IMR-90 (cell line): ENCODE results near the gene STK35. TPM values are rescaled to one million over a fixed set of nuclear protein-coding genes. Genes with fewer than 3 reads are reported as not detected.

ENCODE experiments used
- ATAC-seq: fragments of 200-7000 bp; cut with Tn5 transposase; 2 replicates; pipeline ENCODE4 v1.9.1; 2020; ENCODE audit warnings: low read depth, mild to moderate bottlenecking, moderate library complexity
- BruUV-seq: library from RNA; stranded (reverse); fragments of 400-500 nt; replicated peaks from 2 replicates; lab custom pipeline; 2021; lab: Mats Ljungman, UMichigan
- CTCF ChIA-PET: fragments of 300-600 bp; formaldehyde crosslinking; extraction: SDS; loops from one replicate; lab custom pipeline; 2021; ENCODE audit warnings: antibody characterized with exemption; lab: Yijun Ruan, JAX
- POLR2A ChIA-PET: fragments of 300-600 bp; sonication (Branson Sonifier 250); formaldehyde crosslinking; loops from one replicate; lab custom pipeline; 2022; ENCODE audit warnings: antibody characterized with exemption; ENCODE audit not compliant: unreplicated experiment; lab: Charles Lee
- DNase-seq: peaks from one replicate; pipeline ENCODE4 v3.0.0; 2013
- H2AFZ ChIP-seq: replicated peaks from 2 replicates; pipeline ENCODE3; 2013; ENCODE audit warnings: low read length, mild to moderate bottlenecking; ENCODE audit not compliant: poor library complexity
- H2AK5ac ChIP-seq: 2 replicates; pipeline ENCODE4 v1.6.1; 2013; ENCODE audit warnings: low read depth, low read length, inconsistent platforms
- H2AK9ac ChIP-seq: replicated peaks from 2 replicates; pipeline ENCODE3; 2013; ENCODE audit warnings: mild to moderate bottlenecking, low read depth, low read length, moderate library complexity; ENCODE audit not compliant: poor library complexity
- H2BK120ac ChIP-seq: 2 replicates; pipeline ENCODE4 v1.6.1; 2013; ENCODE audit warnings: low read depth, low read length, inconsistent platforms
- H2BK15ac ChIP-seq: 3 replicates; pipeline ENCODE4 v1.6.1; 2013; ENCODE audit warnings: low read depth, low read length, inconsistent platforms
- H2BK20ac ChIP-seq: 2 replicates; pipeline ENCODE4 v1.6.1; 2013; ENCODE audit warnings: low read depth, mild to moderate bottlenecking, inconsistent platforms, low read length, moderate library complexity
- H2BK5ac ChIP-seq: 2 replicates; pipeline ENCODE4 v1.6.1; 2013; ENCODE audit warnings: mild to moderate bottlenecking, low read depth, low read length, inconsistent platforms; ENCODE audit not compliant: poor library complexity, severe bottlenecking
- H3K14ac ChIP-seq: replicated peaks from 2 replicates; pipeline ENCODE4 v1.6.1; 2013; ENCODE audit warnings: low read depth, low read length, inconsistent platforms
- H3K18ac ChIP-seq: 2 replicates; pipeline ENCODE4 v1.6.1; 2013; ENCODE audit warnings: low read depth, low read length, control low read depth
- H3K23ac ChIP-seq: 2 replicates; pipeline ENCODE4 v1.6.1; 2013; ENCODE audit warnings: low read depth, low read length, inconsistent platforms
- H3K27ac ChIP-seq: 2 replicates; pipeline ENCODE4 v1.5.1; 2013; ENCODE audit warnings: mild to moderate bottlenecking, control low read depth, low read length; ENCODE audit not compliant: insufficient read depth
- H3K27me3 ChIP-seq: 2 replicates; pipeline ENCODE4 v1.6.1; 2013; ENCODE audit warnings: low read length; ENCODE audit not compliant: control insufficient read depth, insufficient read depth
- H3K36me3 ChIP-seq: 2 replicates; pipeline ENCODE4 v1.6.1; 2013; ENCODE audit warnings: low read length, mixed read lengths; ENCODE audit not compliant: control insufficient read depth, insufficient read depth
- H3K4ac ChIP-seq: 2 replicates; pipeline ENCODE4 v1.6.1; 2013; ENCODE audit warnings: low read depth, low read length, inconsistent platforms
- H3K4me1 ChIP-seq: 2 replicates; pipeline ENCODE4 v1.6.1; 2013; ENCODE audit warnings: low read length, mixed read lengths; ENCODE audit not compliant: control insufficient read depth, insufficient read depth
- H3K4me2 ChIP-seq: 2 replicates; pipeline ENCODE4 v1.6.1; 2013; ENCODE audit warnings: low read depth, mild to moderate bottlenecking, control low read depth, low read length, moderate library complexity
- H3K4me3 ChIP-seq: 2 replicates; pipeline ENCODE4 v1.5.1; 2013; ENCODE audit warnings: low read depth, mild to moderate bottlenecking, control low read depth, low read length, moderate library complexity; ENCODE audit not compliant: insufficient read depth
- H3K56ac ChIP-seq: 2 replicates; pipeline ENCODE4 v1.6.1; 2013; ENCODE audit warnings: low read length, inconsistent platforms; ENCODE audit not compliant: insufficient read depth; ENCODE audit errors: extremely low read depth
- H3K79me1 ChIP-seq, 2 experiments: 2 replicates each; pipeline ENCODE4 v1.6.1; 2013; ENCODE audit warnings: low read length in 2 of 2, inconsistent platforms in 1 of 2, low read depth in 1 of 2
- H3K9ac ChIP-seq: 2 replicates; pipeline ENCODE4 v1.6.1; 2013; ENCODE audit warnings: low read depth, low read length, control low read depth
- H3K9me1 ChIP-seq: 2 replicates; pipeline ENCODE4 v1.6.1; 2013; ENCODE audit warnings: low read length, inconsistent platforms; ENCODE audit not compliant: insufficient read depth
- H3K9me3 ChIP-seq: 2 replicates; pipeline ENCODE4 v1.6.1; 2013; ENCODE audit warnings: low read length; ENCODE audit not compliant: control insufficient read depth, insufficient read depth
- H4K20me1 ChIP-seq: 2 replicates; pipeline ENCODE4 v1.6.1; 2013; ENCODE audit warnings: low read length, inconsistent platforms; ENCODE audit not compliant: insufficient read depth
- H4K5ac ChIP-seq: 2 replicates; pipeline ENCODE4 v1.6.1; 2013; ENCODE audit warnings: mild to moderate bottlenecking, low read depth, low read length, control low read depth
- H4K8ac ChIP-seq, 2 experiments: 2 replicates each; pipeline ENCODE4 v1.6.1; 2013; ENCODE audit warnings: low read depth in 2 of 2, low read length in 2 of 2, control low read depth in 1 of 2, inconsistent platforms in 1 of 2
- H4K91ac ChIP-seq: 2 replicates; pipeline ENCODE4 v1.6.1; 2013; ENCODE audit warnings: low read depth, low read length, inconsistent platforms; ENCODE audit not compliant: insufficient read depth
- FOS ChIP-seq: fragments of 150-350 bp; IDR thresholded peaks from 2 replicates; pipeline ENCODE4 v1.6.1; 2016; ENCODE audit warnings: low read depth, low read length
- NFE2L2 ChIP-seq: fragments of 150-350 bp; IDR thresholded peaks from 2 replicates; pipeline ENCODE4 v1.6.1; 2016; ENCODE audit warnings: low read depth, mild to moderate bottlenecking, low read length
- SMC3 ChIP-seq: fragments of 150-350 bp; IDR thresholded peaks from 2 replicates; pipeline ENCODE4 v1.6.1; 2016; ENCODE audit warnings: low read depth, mild to moderate bottlenecking, antibody characterized with exemption, low read length, moderate library complexity
- WGBS, 2 experiments: methylation state at CpG; one replicate each; pipeline versions ENCODE4 v1.1.5 to v1.1.7; 2013; ENCODE audit warnings: missing lambda C conversion rate in 2 of 2; ENCODE audit not compliant: insufficient read length in 1 of 2; ENCODE audit errors: extremely low coverage in 2 of 2; 5-methylcytosine and 5-hydroxymethylcytosine counted together
- dilution Hi-C: fragments of 300-500 bp; cut with HindIII; formaldehyde crosslinking; loops from one replicate; pipeline ENCODE4 v1.14.3; 2018; ENCODE audit warnings: low sequenced_read_pairs; ENCODE audit not compliant: unreplicated experiment
- in situ Hi-C: fragments of 300-500 bp; cut with MboI; formaldehyde crosslinking; loops from 3 replicates; pipeline ENCODE4 v1.14.3; 2019; ENCODE audit warnings: low sequenced_read_pairs, inconsistent platforms, mixed read lengths
- intact Hi-C: fragments of 100-400 bp; cut with micrococcal nuclease; formaldehyde crosslinking; loops from 2 replicates; pipeline ENCODE4 v1.10.0; 2022
- polyA plus RNA-seq, 3 experiments: library from polyadenylated mRNA; depleted of rRNA; stranded (reverse); fragments of >200 nt; gene quantifications; 2 replicates each; pipeline ENCODE4 v1.2.3, GENCODE V29; 2012; ENCODE audit warnings: low replicate concordance in 1 of 3
- total RNA-seq: library from RNA; depleted of rRNA; stranded (reverse); fragments of >200 nt; gene quantifications from 2 replicates; pipeline ENCODE4 v1.2.3, GENCODE V29; 2012
- TF ChIP-seq, protein P1 (sequence below): fragments of 150-350 bp; IDR thresholded peaks from 2 replicates; pipeline ENCODE4 v1.6.1; 2016; ENCODE audit warnings: low read depth, mild to moderate bottlenecking, low read length, moderate library complexity, borderline replicate concordance
- TF ChIP-seq, protein P2 (sequence below): conservative IDR thresholded peaks from 2 replicates; pipeline ENCODE4 v1.5.1; 2012; ENCODE audit warnings: mild to moderate bottlenecking, low read depth, low read length, improper control_type of control experiment
- TF ChIP-seq, protein P3 (sequence below): fragments of 150-350 bp; IDR thresholded peaks from 2 replicates; pipeline ENCODE4 v1.6.1; 2017; ENCODE audit warnings: mild to moderate bottlenecking, antibody characterized with exemption, low read length, low read depth

The STK35 gene
- total and polyA plus RNA-seq, 2 of the 4 experiments (the other 2 are of a cell fraction): 11.1 to 12.0 TPM

DNA sequence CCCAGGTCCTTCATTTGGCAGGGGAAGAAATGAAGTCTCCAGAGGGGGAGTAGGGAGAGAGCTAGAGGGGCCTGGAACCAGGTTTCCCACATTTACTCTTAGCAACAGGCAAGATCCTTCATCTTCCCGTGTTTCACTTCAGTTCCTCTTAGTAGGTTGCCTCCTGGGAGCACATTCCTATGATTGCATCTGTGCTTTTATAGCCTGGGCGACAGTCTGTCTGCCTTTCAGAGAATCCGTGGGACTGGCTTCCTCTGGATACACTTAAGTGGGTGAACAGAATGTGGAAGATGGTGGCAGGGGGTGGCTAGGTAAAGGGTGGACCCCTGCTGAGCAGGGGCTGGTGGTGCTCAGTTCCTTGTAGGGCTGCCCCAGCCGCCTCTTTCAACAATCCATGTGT, 33.4 kb downstream of the STK35 start:
- Histone ChIP-seq H3K4me3 (no peak overlapping the region), H3K56ac (no peak overlapping the region), H4K5ac (no peak overlapping the region; the same call in 1 of the 2 replicates), H3K27ac (no peak overlapping the region), H2BK20ac (no peak overlapping the region), H2AK9ac (no peak overlapping the region), H3K9me1 (peaks cover 41% of the 10 kb centered on the region), H2AFZ (no peak overlapping the region), H4K91ac (no peak overlapping the region), H2BK120ac (no peak overlapping the region), H3K4ac (no peak overlapping the region), H2AK5ac (0 out of 2 replicates have a peak overlapping the region, but pooled peaks have one; percentile 18), H3K36me3 (no peaks in the 10 kb centered on the region), H2BK15ac (no peak overlapping the region), H2BK5ac (peak overlapping the region; percentile 1), H4K20me1 (peaks cover 66% of the 10 kb centered on the region), H3K9me3 (no peaks in the 10 kb centered on the region), H3K4me2 (no peak overlapping the region), H3K9ac (no peak overlapping the region), H3K23ac (no peak overlapping the region), H3K18ac (peak overlapping the region; percentile 2; the same call in 1 of the 2 replicates), H3K4me1 (peaks cover 52% of the 10 kb centered on the region), H3K27me3 (no peaks in the 10 kb centered on the region), H4K8ac (no peak overlapping the region), H3K79me1 (peaks cover 55 to 92% of the 10 kb centered on the region in 2 experiments), H3K14ac (no peak overlapping the region)
- no peak for DNase-seq
- dilution Hi-C loops (no loop called here), in situ Hi-C loops (no loop called here), intact Hi-C loops (loop anchor here (5.0 kb wide), 1 partner anchor 33 kb away; the partner anchor contains the start of gene STK35)
- no peak for ATAC-seq
- POLR2A ChIA-PET: no interaction called here
- CTCF ChIA-PET: no interaction called here
- TF ChIP-seq, protein P1, sequence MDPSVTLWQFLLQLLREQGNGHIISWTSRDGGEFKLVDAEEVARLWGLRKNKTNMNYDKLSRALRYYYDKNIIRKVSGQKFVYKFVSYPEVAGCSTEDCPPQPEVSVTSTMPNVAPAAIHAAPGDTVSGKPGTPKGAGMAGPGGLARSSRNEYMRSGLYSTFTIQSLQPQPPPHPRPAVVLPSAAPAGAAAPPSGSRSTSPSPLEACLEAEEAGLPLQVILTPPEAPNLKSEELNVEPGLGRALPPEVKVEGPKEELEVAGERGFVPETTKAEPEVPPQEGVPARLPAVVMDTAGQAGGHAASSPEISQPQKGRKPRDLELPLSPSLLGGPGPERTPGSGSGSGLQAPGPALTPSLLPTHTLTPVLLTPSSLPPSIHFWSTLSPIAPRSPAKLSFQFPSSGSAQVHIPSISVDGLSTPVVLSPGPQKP: no peak
- no peak for TF ChIP-seq NFE2L2
- TF ChIP-seq SMC3: no peak
- TF ChIP-seq, protein P2, sequence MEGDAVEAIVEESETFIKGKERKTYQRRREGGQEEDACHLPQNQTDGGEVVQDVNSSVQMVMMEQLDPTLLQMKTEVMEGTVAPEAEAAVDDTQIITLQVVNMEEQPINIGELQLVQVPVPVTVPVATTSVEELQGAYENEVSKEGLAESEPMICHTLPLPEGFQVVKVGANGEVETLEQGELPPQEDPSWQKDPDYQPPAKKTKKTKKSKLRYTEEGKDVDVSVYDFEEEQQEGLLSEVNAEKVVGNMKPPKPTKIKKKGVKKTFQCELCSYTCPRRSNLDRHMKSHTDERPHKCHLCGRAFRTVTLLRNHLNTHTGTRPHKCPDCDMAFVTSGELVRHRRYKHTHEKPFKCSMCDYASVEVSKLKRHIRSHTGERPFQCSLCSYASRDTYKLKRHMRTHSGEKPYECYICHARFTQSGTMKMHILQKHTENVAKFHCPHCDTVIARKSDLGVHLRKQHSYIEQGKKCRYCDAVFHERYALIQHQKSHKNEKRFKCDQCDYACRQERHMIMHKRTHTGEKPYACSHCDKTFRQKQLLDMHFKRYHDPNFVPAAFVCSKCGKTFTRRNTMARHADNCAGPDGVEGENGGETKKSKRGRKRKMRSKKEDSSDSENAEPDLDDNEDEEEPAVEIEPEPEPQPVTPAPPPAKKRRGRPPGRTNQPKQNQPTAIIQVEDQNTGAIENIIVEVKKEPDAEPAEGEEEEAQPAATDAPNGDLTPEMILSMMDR: no peak
- no peak for TF ChIP-seq FOS
- TF ChIP-seq, protein P3, sequence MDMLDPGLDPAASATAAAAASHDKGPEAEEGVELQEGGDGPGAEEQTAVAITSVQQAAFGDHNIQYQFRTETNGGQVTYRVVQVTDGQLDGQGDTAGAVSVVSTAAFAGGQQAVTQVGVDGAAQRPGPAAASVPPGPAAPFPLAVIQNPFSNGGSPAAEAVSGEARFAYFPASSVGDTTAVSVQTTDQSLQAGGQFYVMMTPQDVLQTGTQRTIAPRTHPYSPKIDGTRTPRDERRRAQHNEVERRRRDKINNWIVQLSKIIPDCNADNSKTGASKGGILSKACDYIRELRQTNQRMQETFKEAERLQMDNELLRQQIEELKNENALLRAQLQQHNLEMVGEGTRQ: no peak
- WGBS, 2 experiments: 96% methylated on average over 3 of the region's 4 CpGs; no CpG with 5 or more reads in 1 of the 2 experiments
- BruUV-seq: no TSS peak
